Transverse colon (tissue), 4 donors: Measurements from ENCODE around the gene DDX20. TPM values are rescaled to one million over a fixed set of nuclear protein-coding genes. Genes with fewer than 3 reads are reported as not detected.
A peak's percentile ranks its signal among the peaks of the same experiment; 100 is the strongest.

Source experiments
- DNase-seq: peaks from one replicate; pipeline ENCODE4 v3.0.0-alpha.2; 2019
- H3K27ac ChIP-seq, 4 donors: fragments of 200-600 bp; sonication (generic); 2 replicates each; pipeline ENCODE4 v1.5.1; 2016 to 2018; ENCODE audit warnings: inconsistent platforms in 4 of 4
- H3K27me3 ChIP-seq: fragments of 200-600 bp; sonication (generic); 2 replicates; pipeline ENCODE4 v1.5.1; 2017; ENCODE audit warnings: inconsistent platforms
- H3K36me3 ChIP-seq, 4 donors: fragments of 200-600 bp; sonication (generic); 2 replicates each; pipeline ENCODE4 v1.5.1; 2017 to 2019; ENCODE audit warnings: inconsistent platforms in 4 of 4
- H3K4me1 ChIP-seq, 4 donors: fragments of 200-600 bp; sonication (generic); 2 replicates each; pipeline ENCODE4 v1.5.1; 2017 to 2020; ENCODE audit warnings: inconsistent platforms in 4 of 4
- H3K4me3 ChIP-seq, 4 donors: fragments of 200-600 bp; sonication (generic); 1 replicate in 1 of 4; 2 replicates in 3 of 4; pipeline versions ENCODE4 v1.5.1 to v1.6.1; 2017 to 2019; ENCODE audit warnings: inconsistent platforms in 4 of 4
- H3K9me3 ChIP-seq, 2 donors: fragments of 200-600 bp; sonication (generic); 2 replicates each; pipeline ENCODE4 v1.5.1; 2017 to 2019; ENCODE audit warnings: inconsistent platforms in 2 of 2
- CTCF ChIP-seq, 5 experiments: fragments of 200-600 bp in 3 of 5; fragments of 450-650 bp in 2 of 5; sonication (generic) in 3 of 5; IDR thresholded peaks; 1 replicate in 2 of 5; 2 replicates in 3 of 5; pipeline ENCODE4 v1.5.1; 2016 to 2017; ENCODE audit warnings: antibody characterized with exemption in 5 of 5, inconsistent platforms in 3 of 5, mild to moderate bottlenecking in 2 of 5, moderate library complexity in 1 of 5
- EP300 ChIP-seq: sonication (generic); formaldehyde crosslinking; IDR thresholded peaks from one replicate; pipeline ENCODE4 v1.6.1; 2017; ENCODE audit warnings: antibody characterized with exemption, low read depth
- POLR2A ChIP-seq: fragments of 450-650 bp; IDR thresholded peaks from one replicate; pipeline ENCODE4 v1.6.1; 2016; ENCODE audit warnings: antibody characterized with exemption, mild to moderate bottlenecking, moderate library complexity
- POLR2AphosphoS5 ChIP-seq, 3 donors: sonication (generic); formaldehyde crosslinking; IDR thresholded peaks; one replicate each; pipeline ENCODE4 v1.6.1; 2016; ENCODE audit warnings: antibody characterized with exemption in 3 of 3
- WGBS, 2 donors: methylation state at CpG; one replicate each; pipeline ENCODE4 v1.1.5; 2018; ENCODE audit warnings: low coverage in 1 of 2; 5-methylcytosine and 5-hydroxymethylcytosine counted together
- in situ Hi-C, 4 donors: fragments of 200-750 bp; cut with MboI; loops; one replicate each; pipeline versions ENCODE4 v1.15.0 to v1.15.1; 2017; ENCODE audit warnings: low sequenced_read_pairs in 3 of 4, low pct_ligation_motif_present in 1 of 4, low pct_unique_long_range_greater_than_20kb in 1 of 4
- intact Hi-C: fragments of 100-400 bp; cut with DNase I; formaldehyde crosslinking; loops from one replicate; pipeline ENCODE4 v1.15.1; 2023; ENCODE audit warnings: low total_unique reads
- total RNA-seq, 4 donors: library from RNA; depleted of rRNA; stranded (reverse); fragments of >200 nt; gene quantifications; one replicate each; pipeline ENCODE4 v1.1.0, GENCODE V29; 2016

DDX20 gene
- total RNA-seq, 4 donors from 2014 or later: 7.1 to 17.1 (median 12.2) TPM

- TF ChIP-seq CTCF (IDR thresholded peaks at IDR 0.05) (no peak), POLR2AphosphoS5 (IDR thresholded peaks at IDR 0.05) (no peak), POLR2A (no peak), EP300 (no peak)
- no peaks in the 10 kb centered on the region for H3K27me3 ChIP-seq
- no peaks in the 10 kb centered on the region for H3K36me3 ChIP-seq
- intact Hi-C loops: loop anchor here (10.0 kb wide), 1 partner anchor 245 kb away; the partner anchor contains the start of genes ADORA3 and TMIGD3
- in situ Hi-C loops: loop anchor here (10.0 to 25.0 kb wide), 5 partner anchors 235 to 537 kb away; partner anchors contain the start of genes ADORA3 (in 1 of the 4), DENND2D (in 1 of the 4) and TMIGD3 (in 1 of the 4)
- no peak for DNase-seq
- 79 to 81% methylated on average over 3 of the region's 3 CpGs for WGBS, 2 donors
- no peak overlapping the region for H3K27ac ChIP-seq
- H3K9me3 ChIP-seq: no peaks in the 10 kb centered on the region
- H3K4me3 ChIP-seq: no peak overlapping the region
- peaks cover 0 to 7% (median 3%) of the 10 kb centered on the region in 4 donors for H3K4me1 ChIP-seq
Measured at GRCh38 chr1:111749628-111750027, 6.1 kb upstream of the DDX20 start.

- intact Hi-C loops (loop anchor here (10.0 kb wide), 1 partner anchor 246 kb away; the partner anchor contains the start of genes ADORA3 and TMIGD3), in situ Hi-C loops (loop anchor here in 3 of 4 donors (10.0 to 25.0 kb wide), 4 partner anchors 236 to 539 kb away; partner anchors contain the start of genes ADORA3 (in 1 of the 3), DENND2D (in 1 of the 3) and TMIGD3 (in 1 of the 3))
- Histone ChIP-seq H3K36me3 (no peaks in the 10 kb centered on the region), H3K4me1 (peaks cover 0 to 7% (median 7%) of the 10 kb centered on the region in 4 donors), H3K4me3 (no peak overlapping the region), H3K9me3 (no peaks in the 10 kb centered on the region), H3K27me3 (no peaks in the 10 kb centered on the region), H3K27ac (peak overlapping the region in 1 of 4 donors; percentile 13)
- no peak for DNase-seq
- 74 to 83% methylated on average over 1 to 2 of the region's 2 CpGs for WGBS, 2 donors
- TF ChIP-seq CTCF (IDR thresholded peaks at IDR 0.05): no peak
Measured at GRCh38 chr1:111750856-111751255, 4.8 kb upstream of the DDX20 start.

GRCh38 chr1:111751906-111752575 is 3.7 kb upstream of the DDX20 start:
- no peak overlapping the region for H3K4me3 ChIP-seq
- in situ Hi-C loops: loop anchor here in 3 of 4 donors (10.0 to 25.0 kb wide), 4 partner anchors 237 to 540 kb away; partner anchors contain the start of genes ADORA3 (in 1 of the 3), DENND2D (in 1 of the 3) and TMIGD3 (in 1 of the 3)
- intact Hi-C loops: loop anchor here (10.0 kb wide), 1 partner anchor 247 kb away; the partner anchor contains the start of genes ADORA3 and TMIGD3

More at GRCh38 chr1:111751906-111752575, 3.7 kb upstream of the DDX20 start:
- Histone ChIP-seq H3K27ac (no peak overlapping the region), H3K4me1 (peaks cover 0 to 15% (median 14%) of the 10 kb centered on the region in 4 donors), H3K36me3 (no peaks in the 10 kb centered on the region), H3K27me3 (no peaks in the 10 kb centered on the region), H3K9me3 (no peaks in the 10 kb centered on the region)
- no peak for DNase-seq
- TF ChIP-seq POLR2AphosphoS5 (IDR thresholded peaks at IDR 0.05) (no peak), EP300 (no peak), POLR2A (no peak), CTCF (IDR thresholded peaks at IDR 0.05) (no peak)
- 48 to 51% methylated on average over 2 of the region's 2 CpGs for WGBS, 2 donors
